ENCODE measurements around the gene PIP4K2A. TPM values are rescaled to one million over a fixed set of nuclear protein-coding genes. Genes with fewer than 3 reads are reported as not detected.
A peak's percentile ranks its signal among the peaks of the same experiment; 100 is the strongest.

PIP4K2A gene
- total RNA-seq, 2 donors from 2014 or later, result 13.2 to 17.4 TPM

GRCh38 chr10:22634093-22634492 is 80.3 kb downstream of the PIP4K2A start:
- no peaks in the 10 kb centered on the region for H3K9me3 ChIP-seq
- H3K27me3 ChIP-seq (replicated peaks; ENCODE audit: insufficient read depth), result no peaks in the 10 kb centered on the region
- no peaks in the 10 kb centered on the region for H3K36me3 ChIP-seq
- TF ChIP-seq POLR2AphosphoS5 (IDR thresholded peaks at IDR 0.05), result no peak
- TF ChIP-seq, protein P1, sequence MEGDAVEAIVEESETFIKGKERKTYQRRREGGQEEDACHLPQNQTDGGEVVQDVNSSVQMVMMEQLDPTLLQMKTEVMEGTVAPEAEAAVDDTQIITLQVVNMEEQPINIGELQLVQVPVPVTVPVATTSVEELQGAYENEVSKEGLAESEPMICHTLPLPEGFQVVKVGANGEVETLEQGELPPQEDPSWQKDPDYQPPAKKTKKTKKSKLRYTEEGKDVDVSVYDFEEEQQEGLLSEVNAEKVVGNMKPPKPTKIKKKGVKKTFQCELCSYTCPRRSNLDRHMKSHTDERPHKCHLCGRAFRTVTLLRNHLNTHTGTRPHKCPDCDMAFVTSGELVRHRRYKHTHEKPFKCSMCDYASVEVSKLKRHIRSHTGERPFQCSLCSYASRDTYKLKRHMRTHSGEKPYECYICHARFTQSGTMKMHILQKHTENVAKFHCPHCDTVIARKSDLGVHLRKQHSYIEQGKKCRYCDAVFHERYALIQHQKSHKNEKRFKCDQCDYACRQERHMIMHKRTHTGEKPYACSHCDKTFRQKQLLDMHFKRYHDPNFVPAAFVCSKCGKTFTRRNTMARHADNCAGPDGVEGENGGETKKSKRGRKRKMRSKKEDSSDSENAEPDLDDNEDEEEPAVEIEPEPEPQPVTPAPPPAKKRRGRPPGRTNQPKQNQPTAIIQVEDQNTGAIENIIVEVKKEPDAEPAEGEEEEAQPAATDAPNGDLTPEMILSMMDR (IDR thresholded peaks at IDR 0.05), result no peak
- TF ChIP-seq POLR2A (IDR thresholded peaks at IDR 0.05), result no peak
- no peak for DNase-seq (ENCODE audit: low spot score)
- WGBS, result 84% methylated on average over 5 of the region's 5 CpGs
- peak overlapping the region in 1 of 2 donors; percentile 4 for H3K27ac ChIP-seq
- intact Hi-C loops (cut with DNase I), result no loop called here
- H3K4me3 ChIP-seq, result no peak overlapping the region
- no peaks in the 10 kb centered on the region for H3K4me1 ChIP-seq (replicated peaks)

DNA sequence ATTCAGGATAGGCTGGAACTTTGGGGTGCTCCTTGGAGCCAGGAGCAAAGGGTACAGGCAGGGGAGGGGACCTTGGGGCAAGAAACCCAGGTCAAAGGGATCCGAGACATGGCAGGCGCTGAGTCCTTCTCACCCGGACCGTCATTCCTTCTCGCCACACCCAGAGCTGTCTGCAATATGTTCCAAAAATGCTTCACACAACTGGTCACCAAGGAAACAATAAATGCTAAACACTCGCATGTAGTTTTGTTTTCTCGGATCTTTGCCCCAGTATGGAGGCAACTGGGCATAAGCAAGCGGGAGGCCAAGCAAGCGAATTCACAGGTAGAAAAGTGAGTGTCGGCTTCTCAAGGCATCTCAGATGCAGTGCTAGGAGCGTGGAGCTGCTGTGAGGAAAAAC is 80.8 kb downstream of the PIP4K2A start:
- TF ChIP-seq, protein P1 (IDR thresholded peaks at IDR 0.05), result no peak
- TF ChIP-seq POLR2AphosphoS5 (IDR thresholded peaks at IDR 0.05) (no peak), POLR2A (IDR thresholded peaks at IDR 0.05) (no peak)
- 74% methylated on average over 11 of the region's 11 CpGs for WGBS
- H3K36me3 ChIP-seq, result no peaks in the 10 kb centered on the region
- intact Hi-C loops (cut with DNase I), result no loop called here
- no peaks in the 10 kb centered on the region for H3K4me1 ChIP-seq (replicated peaks)
- H3K27ac ChIP-seq, result peak overlapping the region in 1 of 2 donors; percentile 4
- no peaks in the 10 kb centered on the region for H3K27me3 ChIP-seq (replicated peaks; ENCODE audit: insufficient read depth)
- no peak overlapping the region for H3K4me3 ChIP-seq
- H3K9me3 ChIP-seq, result no peaks in the 10 kb centered on the region
- DNase-seq (ENCODE audit: low spot score), result no peak

DNA sequence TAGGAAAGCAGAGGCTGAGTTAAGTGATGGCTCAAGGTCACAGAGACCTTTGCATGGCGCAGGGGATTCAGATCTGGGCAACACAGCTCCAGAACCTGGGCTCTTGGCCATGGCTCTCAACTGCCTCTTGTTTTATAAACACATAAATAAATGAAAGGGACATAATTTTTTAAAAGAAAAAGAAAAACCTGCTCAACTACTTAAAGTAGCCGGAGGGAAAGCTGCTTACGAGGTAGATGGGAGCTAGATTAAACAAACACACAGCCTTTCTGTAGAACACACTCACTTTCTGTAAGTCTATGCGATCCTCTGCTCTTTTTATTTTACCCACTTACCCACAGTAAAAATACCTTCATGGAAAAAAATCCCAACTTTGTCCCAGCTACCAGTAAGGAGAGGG is 81.3 kb downstream of the PIP4K2A start:
- Histone ChIP-seq H3K27ac (peak overlapping the region in 1 of 2 donors; percentile 4), H3K4me1 (replicated peaks) (no peaks in the 10 kb centered on the region), H3K27me3 (replicated peaks; ENCODE audit: insufficient read depth) (no peaks in the 10 kb centered on the region), H3K9me3 (no peaks in the 10 kb centered on the region), H3K4me3 (no peak overlapping the region), H3K36me3 (no peaks in the 10 kb centered on the region)
- DNase-seq (ENCODE audit: low spot score), result no peak
- TF ChIP-seq POLR2A (IDR thresholded peaks at IDR 0.05) (no peak), POLR2AphosphoS5 (IDR thresholded peaks at IDR 0.05) (peak; percentile 4)
- 45% methylated on average over 4 of the region's 4 CpGs for WGBS
- intact Hi-C loops (cut with DNase I), result no loop called here

- 93% methylated on average over 10 of the region's 10 CpGs for WGBS
- Histone ChIP-seq H3K27ac (peak overlapping the region in 1 of 2 donors; percentile 4), H3K4me1 (replicated peaks) (no peaks in the 10 kb centered on the region)
These were observed 82.6 kb downstream of the PIP4K2A start for GRCh38 chr10:22631646-22632278.

DNA sequence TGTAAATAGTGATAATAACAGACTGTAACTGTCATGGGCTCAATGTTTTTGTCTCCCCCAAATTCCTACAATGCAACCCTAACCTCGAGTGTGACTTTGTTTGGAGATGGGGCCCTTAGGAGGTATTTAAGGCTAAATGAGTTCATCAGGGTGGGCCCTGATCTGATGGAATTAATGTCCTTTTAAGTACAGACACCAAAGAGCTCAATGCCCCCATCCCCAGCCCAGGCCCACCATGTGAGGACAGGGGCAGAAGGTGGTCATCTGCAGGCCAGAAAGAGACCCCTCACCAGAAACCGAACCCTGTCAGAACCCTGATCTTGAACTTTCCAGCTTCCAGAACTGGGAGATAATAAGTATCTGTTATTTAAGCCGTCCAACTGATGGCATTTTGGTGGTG is 83.2 kb downstream of the PIP4K2A start:
- intact Hi-C loops (cut with DNase I), result no loop called here
- WGBS, result 95% methylated on average over 3 of the region's 3 CpGs
- no peaks in the 10 kb centered on the region for H3K4me1 ChIP-seq (replicated peaks)
- H3K27ac ChIP-seq, result peak overlapping the region; percentile 4
- no peaks in the 10 kb centered on the region for H3K36me3 ChIP-seq
- no peak overlapping the region for H3K4me3 ChIP-seq
- TF ChIP-seq POLR2A (IDR thresholded peaks at IDR 0.05) (no peak), POLR2AphosphoS5 (IDR thresholded peaks at IDR 0.05) (no peak)
- TF ChIP-seq, protein P1 (IDR thresholded peaks at IDR 0.05), result no peak
- no peak for DNase-seq (ENCODE audit: low spot score)
- no peaks in the 10 kb centered on the region for H3K27me3 ChIP-seq (replicated peaks; ENCODE audit: insufficient read depth)
- H3K9me3 ChIP-seq, result no peaks in the 10 kb centered on the region

More at GRCh38 chr10:22631646-22632278, 82.6 kb downstream of the PIP4K2A start:
- TF ChIP-seq POLR2AphosphoS5 (IDR thresholded peaks at IDR 0.05), result no peak
- TF ChIP-seq, protein P1 (IDR thresholded peaks at IDR 0.05), result no peak
- TF ChIP-seq POLR2A (IDR thresholded peaks at IDR 0.05), result no peak
- H3K9me3 ChIP-seq, result no peaks in the 10 kb centered on the region
- no peaks in the 10 kb centered on the region for H3K36me3 ChIP-seq
- no peaks in the 10 kb centered on the region for H3K27me3 ChIP-seq (replicated peaks; ENCODE audit: insufficient read depth)
- DNase-seq (ENCODE audit: low spot score), result no peak
- no peak overlapping the region for H3K4me3 ChIP-seq
- intact Hi-C loops (cut with DNase I), result no loop called here

Data from prostate gland (tissue), 2 donors.